Gastrocnemius medialis (tissue), 4 donors: Measurements from ENCODE around the gene UHRF2. TPM values are rescaled to one million over a fixed set of nuclear protein-coding genes. Genes with fewer than 3 reads are reported as not detected.
"Not testable (repeated sequence)": the region's sequence is repeated elsewhere in the genome, so short reads cannot be mapped to it uniquely, and the experiment has no call there.

ENCODE experiments used
- ATAC-seq, 2 donors: fragments of 150-250 bp; one replicate each; pipeline ENCODE4 v1.9.1; 2016
- DNase-seq, 2 donors: peaks; one replicate each; pipeline ENCODE4 v3.0.0-alpha.2; 2019
- H3K27ac ChIP-seq, 4 donors: fragments of 200-600 bp; sonication (generic); 1 replicate in 1 of 4; 2 replicates in 3 of 4; pipeline ENCODE4 v1.5.1; 2016 to 2018; ENCODE audit warnings: mild to moderate bottlenecking in 2 of 4, moderate library complexity in 1 of 4
- H3K27me3 ChIP-seq, 3 donors: fragments of 200-600 bp; sonication (generic) in 2 of 3; 1 replicate in 1 of 3; 2 replicates in 2 of 3; pipeline versions ENCODE4 v1.5.1 to v1.6.0; 2016 to 2019; ENCODE audit warnings: mild to moderate bottlenecking in 1 of 3, moderate library complexity in 1 of 3
- H3K36me3 ChIP-seq, 2 donors: fragments of 200-600 bp; sonication (generic) in 1 of 2; one replicate each; pipeline ENCODE4 v1.5.1; 2017 to 2018
- H3K4me1 ChIP-seq, 2 donors: fragments of 200-600 bp; sonication (generic) in 1 of 2; one replicate each; pipeline ENCODE4 v1.5.1; 2016 to 2017; ENCODE audit warnings: mild to moderate bottlenecking in 2 of 2
- H3K4me3 ChIP-seq, 4 donors: fragments of 200-600 bp; sonication (generic) in 3 of 4; 1 replicate in 1 of 4; 2 replicates in 3 of 4; pipeline ENCODE4 v1.5.1; 2016 to 2019; ENCODE audit warnings: mild to moderate bottlenecking in 2 of 4
- H3K9me3 ChIP-seq, 3 donors: fragments of 200-600 bp; sonication (generic) in 2 of 3; 1 replicate in 1 of 3; 2 replicates in 2 of 3; pipeline ENCODE4 v1.5.1; 2016 to 2019
- POLR2A ChIP-seq, 2 donors: fragments of 450-650 bp; IDR thresholded peaks; one replicate each; pipeline ENCODE4 v1.6.1; 2017; ENCODE audit warnings: antibody characterized with exemption in 2 of 2, mild to moderate bottlenecking in 2 of 2, moderate library complexity in 2 of 2
- in situ Hi-C, 4 donors: fragments of 200-750 bp; cut with MboI; loops; one replicate each; pipeline versions ENCODE4 v1.15.0 to v1.8.0; 2017; ENCODE audit warnings: low sequenced_read_pairs in 4 of 4
- intact Hi-C: fragments of 100-400 bp; cut with DNase I; formaldehyde crosslinking; loops from one replicate; pipeline ENCODE4 v1.15.1; 2023; ENCODE audit warnings: low total_unique reads
- total RNA-seq, 4 donors: library from RNA; depleted of rRNA; stranded (reverse); fragments of >200 nt; gene quantifications; one replicate each; pipeline versions ENCODE4 v1.1.0 to v1.2.3, GENCODE V29; 2016
- TF ChIP-seq, protein P1 (sequence below), 5 experiments: fragments of 450-650 bp in 3 of 5; fragments of 200-600 bp in 2 of 5; sonication (generic) in 2 of 5; IDR thresholded peaks in 4 of 5; conservative IDR thresholded peaks in 1 of 5; 1 replicate in 4 of 5; 2 replicates in 1 of 5; pipeline ENCODE4 v1.5.1; 2016 to 2019; ENCODE audit warnings: antibody characterized with exemption in 5 of 5, mild to moderate bottlenecking in 3 of 5, moderate library complexity in 3 of 5

The UHRF2 gene
- total RNA-seq, 4 donors from 2014 or later: 16.7 to 29.0 (median 18.8) TPM

DNA sequence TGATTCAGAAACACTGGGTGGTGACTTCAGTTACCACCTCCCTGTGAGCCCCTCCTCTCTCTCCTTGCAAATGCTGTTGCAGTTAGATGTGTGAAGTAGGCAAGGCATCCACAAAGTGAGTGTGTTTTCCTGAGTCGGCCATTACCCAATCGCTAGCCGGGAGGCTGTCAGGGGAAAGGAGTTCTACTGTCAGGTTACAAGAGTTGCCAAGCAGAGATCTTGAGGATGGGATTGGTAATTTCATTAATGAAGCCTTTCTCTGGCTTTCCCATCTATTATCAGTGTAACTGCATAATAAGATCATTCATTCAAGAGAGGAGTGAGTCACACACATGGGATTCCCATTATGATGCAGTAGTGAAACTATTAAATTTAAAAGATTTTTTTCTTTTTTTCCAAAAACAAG, 125.7 kb downstream of the UHRF2 start:
- DNase-seq (no peak), ATAC-seq (no peak)
- in situ Hi-C loops (no loop called here), intact Hi-C loops (no loop called here)
- H3K36me3 ChIP-seq: no peaks in the 10 kb centered on the region
- H3K27me3 ChIP-seq: no peaks in the 10 kb centered on the region
- no peak for TF ChIP-seq POLR2A (IDR thresholded peaks at IDR 0.05)
- TF ChIP-seq, protein P1, sequence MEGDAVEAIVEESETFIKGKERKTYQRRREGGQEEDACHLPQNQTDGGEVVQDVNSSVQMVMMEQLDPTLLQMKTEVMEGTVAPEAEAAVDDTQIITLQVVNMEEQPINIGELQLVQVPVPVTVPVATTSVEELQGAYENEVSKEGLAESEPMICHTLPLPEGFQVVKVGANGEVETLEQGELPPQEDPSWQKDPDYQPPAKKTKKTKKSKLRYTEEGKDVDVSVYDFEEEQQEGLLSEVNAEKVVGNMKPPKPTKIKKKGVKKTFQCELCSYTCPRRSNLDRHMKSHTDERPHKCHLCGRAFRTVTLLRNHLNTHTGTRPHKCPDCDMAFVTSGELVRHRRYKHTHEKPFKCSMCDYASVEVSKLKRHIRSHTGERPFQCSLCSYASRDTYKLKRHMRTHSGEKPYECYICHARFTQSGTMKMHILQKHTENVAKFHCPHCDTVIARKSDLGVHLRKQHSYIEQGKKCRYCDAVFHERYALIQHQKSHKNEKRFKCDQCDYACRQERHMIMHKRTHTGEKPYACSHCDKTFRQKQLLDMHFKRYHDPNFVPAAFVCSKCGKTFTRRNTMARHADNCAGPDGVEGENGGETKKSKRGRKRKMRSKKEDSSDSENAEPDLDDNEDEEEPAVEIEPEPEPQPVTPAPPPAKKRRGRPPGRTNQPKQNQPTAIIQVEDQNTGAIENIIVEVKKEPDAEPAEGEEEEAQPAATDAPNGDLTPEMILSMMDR (IDR thresholded peaks at IDR 0.05 in 4 of 5, conservative IDR thresholded peaks at IDR 0.05 in 1 of 5): no peak
- no peak overlapping the region for H3K4me3 ChIP-seq
- no peaks in the 10 kb centered on the region for H3K9me3 ChIP-seq
- no peak overlapping the region for H3K27ac ChIP-seq
- no peaks in the 10 kb centered on the region for H3K4me1 ChIP-seq

DNA sequence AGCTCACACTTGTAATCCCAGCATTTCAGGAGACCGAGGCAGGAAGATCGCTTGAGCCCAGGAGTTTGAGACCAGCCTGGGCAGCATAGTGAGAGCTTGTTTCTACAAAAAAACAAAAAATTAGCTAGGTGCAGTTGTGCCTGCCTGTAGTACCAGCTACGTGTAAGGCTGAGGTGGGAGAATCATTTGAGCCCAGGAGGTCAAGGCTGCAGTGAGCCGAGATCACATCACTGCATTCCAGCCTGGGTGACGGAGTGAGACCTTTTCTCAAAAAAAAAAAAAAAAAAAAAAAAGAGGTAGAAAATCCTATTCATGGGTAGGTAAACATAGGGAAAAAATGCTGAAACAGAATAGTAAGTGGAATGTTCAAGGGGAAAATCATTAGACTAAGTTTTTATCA, 129.6 kb downstream of the UHRF2 start:
- H3K27me3 ChIP-seq, H3K4me3 ChIP-seq, H3K4me1 ChIP-seq, H3K36me3 ChIP-seq, ATAC-seq, H3K9me3 ChIP-seq, in situ Hi-C loops, H3K27ac ChIP-seq, DNase-seq, intact Hi-C loops: not testable (repeated sequence)

DNA sequence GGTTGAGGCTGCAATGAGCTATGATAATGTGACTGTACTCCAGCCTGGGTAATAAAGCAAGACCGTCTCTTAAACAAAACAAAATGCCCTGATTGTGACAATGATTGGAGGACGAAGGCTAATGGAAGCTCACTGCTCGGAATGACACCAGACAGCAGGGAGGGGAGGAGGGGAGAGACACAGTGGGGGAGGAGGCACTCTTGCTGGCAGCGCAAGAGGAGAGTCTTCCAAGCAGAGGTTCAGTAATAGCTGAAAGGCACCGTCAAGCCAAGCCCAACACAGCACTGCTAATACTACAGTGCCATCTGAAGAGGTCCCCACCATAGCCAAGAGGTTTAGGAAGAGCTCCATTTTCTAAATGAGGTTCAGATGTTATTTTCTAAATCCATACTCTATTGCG, 130.2 kb downstream of the UHRF2 start:
- intact Hi-C loops (no loop called here), in situ Hi-C loops (no loop called here)
- ATAC-seq: no peak
- H3K36me3 ChIP-seq: no peaks in the 10 kb centered on the region
- no peak for TF ChIP-seq POLR2A (IDR thresholded peaks at IDR 0.05)
- TF ChIP-seq, protein P1 (IDR thresholded peaks at IDR 0.05 in 4 of 5, conservative IDR thresholded peaks at IDR 0.05 in 1 of 5): no peak
- no peak overlapping the region for H3K4me3 ChIP-seq
- no peaks in the 10 kb centered on the region for H3K9me3 ChIP-seq
- no peak overlapping the region for H3K27ac ChIP-seq
- H3K4me1 ChIP-seq: no peaks in the 10 kb centered on the region
- no peak for DNase-seq
- no peaks in the 10 kb centered on the region for H3K27me3 ChIP-seq

DNA sequence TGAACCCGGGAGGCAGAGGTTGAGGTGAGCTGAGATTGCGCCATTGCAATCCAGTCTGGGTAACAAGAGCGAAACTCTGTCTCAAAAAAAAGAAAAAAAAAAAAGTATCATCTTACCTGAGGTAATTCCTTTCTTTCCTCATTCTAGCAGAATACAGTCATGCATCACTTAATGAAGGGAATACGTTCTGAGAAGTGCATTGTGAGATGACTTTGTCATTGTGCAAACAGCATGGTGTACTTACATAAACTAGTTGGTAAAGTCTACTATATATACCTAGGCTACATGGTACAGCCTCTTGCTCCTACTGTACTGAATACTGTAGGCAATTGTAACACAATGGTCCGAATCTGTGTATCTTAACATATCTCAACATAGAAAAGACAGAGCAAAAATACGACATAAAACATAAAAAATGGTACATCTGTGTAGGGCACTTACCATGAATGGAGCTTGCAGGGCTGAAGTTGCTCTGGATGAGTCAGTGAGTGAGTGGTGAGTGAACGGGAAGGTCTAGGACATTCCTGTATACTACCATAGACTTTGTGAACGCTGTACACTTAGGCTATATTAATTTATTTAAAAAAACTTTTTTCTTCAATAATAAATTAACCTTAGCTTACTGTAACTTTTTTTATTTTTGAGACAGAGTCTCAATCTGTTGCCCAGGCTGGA, 132.2 kb downstream of the UHRF2 start:
- Histone ChIP-seq H3K36me3 (no peaks in the 10 kb centered on the region), H3K9me3 (no peaks in the 10 kb centered on the region), H3K4me3 (no peak overlapping the region), H3K4me1 (no peaks in the 10 kb centered on the region), H3K27ac (no peak overlapping the region), H3K27me3 (no peaks in the 10 kb centered on the region)
- no peak for ATAC-seq
- no peak for DNase-seq
- TF ChIP-seq, protein P1 (IDR thresholded peaks at IDR 0.05 in 4 of 5, conservative IDR thresholded peaks at IDR 0.05 in 1 of 5): no peak
- no peak for TF ChIP-seq POLR2A (IDR thresholded peaks at IDR 0.05)
- in situ Hi-C loops: no loop called here
- intact Hi-C loops: no loop called here

DNA sequence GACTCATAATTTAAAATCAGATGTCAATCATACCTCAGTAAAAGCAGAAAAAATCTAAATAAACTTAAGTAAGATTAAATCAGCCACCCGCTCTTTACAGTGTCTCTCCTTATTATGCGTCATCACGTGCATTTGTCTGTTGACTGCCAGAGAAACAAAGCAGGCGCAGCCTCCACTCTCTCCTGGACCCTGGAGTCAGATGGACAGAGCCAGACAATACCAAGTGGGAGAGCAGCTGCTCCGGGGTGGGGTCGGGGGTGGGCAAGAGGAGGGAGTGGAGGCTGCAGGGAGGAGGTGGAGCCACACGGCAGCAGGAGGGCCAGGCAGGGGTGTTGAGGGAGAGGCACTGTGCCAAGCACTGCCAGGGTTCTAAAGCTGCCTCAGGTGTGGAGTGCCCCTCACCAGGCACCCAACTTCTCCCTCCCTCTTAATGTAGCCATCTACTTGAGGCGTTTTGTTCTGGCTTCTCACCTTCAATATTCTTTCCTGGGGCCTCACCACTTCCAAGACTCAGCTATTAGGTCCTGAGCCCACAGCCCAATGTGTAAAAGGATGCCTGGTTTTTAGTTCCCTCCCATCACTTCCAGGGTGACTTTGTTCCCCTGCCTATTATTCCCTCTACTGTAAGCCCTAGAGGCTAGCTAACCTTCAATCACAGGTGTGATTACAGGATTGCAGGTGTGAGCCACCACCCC, 136.3 kb downstream of the UHRF2 start:
- Histone ChIP-seq H3K27ac (no peak overlapping the region), H3K9me3 (no peaks in the 10 kb centered on the region), H3K4me3 (no peak overlapping the region), H3K36me3 (no peaks in the 10 kb centered on the region), H3K4me1 (no peaks in the 10 kb centered on the region), H3K27me3 (no peaks in the 10 kb centered on the region)
- DNase-seq: no peak
- no peak for ATAC-seq
- in situ Hi-C loops (no loop called here), intact Hi-C loops (no loop called here)
- TF ChIP-seq POLR2A (IDR thresholded peaks at IDR 0.05): no peak
- TF ChIP-seq, protein P1 (IDR thresholded peaks at IDR 0.05 in 4 of 5, conservative IDR thresholded peaks at IDR 0.05 in 1 of 5): no peak
